NCI-H446 (cell line): ENCODE data around the gene AIG1.

ENCODE experiments used
- DNase-seq, 2 experiments: peaks; one replicate each; lab custom pipeline; 2025; lab: John Stamatoyannopoulos, UW

The AIG1 gene

DNA sequence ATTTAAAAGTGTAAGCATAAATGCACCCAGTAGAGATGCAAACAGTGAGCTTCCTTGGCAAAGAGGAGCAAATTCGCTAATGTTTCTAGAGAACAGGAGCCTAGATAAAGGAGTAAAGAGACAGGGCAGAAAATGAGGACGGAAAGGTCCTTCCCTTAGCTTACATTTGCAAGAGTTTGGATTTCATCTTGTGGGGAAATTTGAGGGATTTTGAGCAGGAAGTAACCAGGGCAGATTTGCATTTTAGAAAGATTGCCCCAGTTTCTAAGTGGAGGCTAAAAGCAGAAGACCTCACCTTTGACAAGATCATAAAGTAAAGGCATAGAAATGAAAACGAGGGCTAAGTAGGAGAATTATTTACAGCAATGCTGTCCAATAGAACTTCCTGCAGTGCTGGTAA is 309.3 kb downstream of the AIG1 start:
- DNase-seq: no peak

DNA sequence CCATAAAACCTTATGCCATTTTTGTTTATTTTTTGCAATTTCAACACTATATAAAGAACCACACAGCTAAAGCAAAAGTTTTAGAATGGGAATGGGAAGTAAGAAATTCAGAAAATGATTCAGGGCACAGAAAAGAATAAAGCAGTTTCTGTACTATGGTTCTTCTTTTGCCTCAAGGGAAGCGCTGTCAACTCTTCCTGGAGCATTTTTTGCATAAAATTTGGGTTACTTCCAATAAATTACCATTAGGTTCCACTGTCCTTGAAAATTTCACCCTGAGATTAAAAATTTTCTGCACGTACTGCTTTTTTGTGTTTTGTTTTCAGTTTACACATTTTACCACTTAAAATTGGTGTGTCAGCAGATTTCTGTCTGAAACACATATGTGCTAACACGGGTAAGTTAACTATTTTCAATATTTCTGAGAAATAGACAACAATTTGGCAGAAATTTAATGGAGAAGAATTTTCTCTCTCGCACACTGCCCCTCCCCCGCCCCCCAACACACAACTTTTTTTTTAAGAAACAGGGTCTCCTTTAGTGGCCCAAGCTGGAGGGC is 310.2 kb downstream of the AIG1 start:
- DNase-seq: no peak

DNA sequence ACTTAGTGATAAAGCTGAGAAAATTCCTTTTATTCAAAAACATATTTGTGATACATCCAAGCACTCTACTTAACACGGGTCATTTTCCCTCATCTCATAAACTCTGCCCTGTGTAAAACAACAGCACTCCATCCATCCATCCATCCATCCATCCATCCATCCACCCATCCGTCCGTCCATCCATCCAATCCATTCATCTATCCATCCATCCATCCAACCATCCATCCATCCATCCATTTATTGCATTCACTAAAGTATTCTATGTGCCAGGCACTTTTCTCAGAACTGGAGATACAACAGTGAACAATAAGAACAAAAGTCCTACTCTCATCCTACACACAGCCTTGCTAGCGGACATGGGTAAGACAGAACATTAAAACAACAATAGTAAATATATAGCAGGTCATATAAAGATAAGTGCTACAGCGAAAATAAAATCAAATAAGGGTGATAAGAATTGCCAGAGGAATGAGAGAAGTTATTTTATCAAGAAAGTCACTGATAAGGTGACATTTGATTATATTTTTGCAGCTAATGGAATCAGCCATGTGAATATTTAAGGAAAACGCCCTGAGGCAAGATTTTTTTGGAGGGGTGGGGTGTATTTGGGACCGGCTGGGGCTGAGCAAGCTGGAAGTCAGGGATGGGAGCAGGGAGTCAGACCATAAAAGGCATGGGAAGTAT is 311.7 kb downstream of the AIG1 start:
- DNase-seq: no peak

DNA sequence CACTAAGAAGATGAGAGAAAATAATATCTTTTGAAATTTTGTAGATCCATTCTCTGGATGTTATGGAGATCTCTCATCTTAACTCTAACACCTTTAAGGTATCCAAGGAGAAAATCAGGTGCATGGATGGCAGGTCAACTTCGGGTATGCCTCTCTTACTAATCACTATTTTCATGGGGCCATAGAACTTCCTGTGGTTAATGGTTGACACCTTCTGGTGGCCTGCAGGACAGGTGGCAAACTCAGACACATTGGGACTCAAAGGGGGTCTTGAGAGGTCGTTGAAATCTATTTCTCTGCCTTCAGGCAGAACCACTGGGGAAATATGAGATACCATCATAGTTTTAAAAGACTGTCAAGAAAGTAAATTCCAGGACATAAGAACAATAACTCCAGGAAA is 313.3 kb downstream of the AIG1 start:
- no peak for DNase-seq

DNA sequence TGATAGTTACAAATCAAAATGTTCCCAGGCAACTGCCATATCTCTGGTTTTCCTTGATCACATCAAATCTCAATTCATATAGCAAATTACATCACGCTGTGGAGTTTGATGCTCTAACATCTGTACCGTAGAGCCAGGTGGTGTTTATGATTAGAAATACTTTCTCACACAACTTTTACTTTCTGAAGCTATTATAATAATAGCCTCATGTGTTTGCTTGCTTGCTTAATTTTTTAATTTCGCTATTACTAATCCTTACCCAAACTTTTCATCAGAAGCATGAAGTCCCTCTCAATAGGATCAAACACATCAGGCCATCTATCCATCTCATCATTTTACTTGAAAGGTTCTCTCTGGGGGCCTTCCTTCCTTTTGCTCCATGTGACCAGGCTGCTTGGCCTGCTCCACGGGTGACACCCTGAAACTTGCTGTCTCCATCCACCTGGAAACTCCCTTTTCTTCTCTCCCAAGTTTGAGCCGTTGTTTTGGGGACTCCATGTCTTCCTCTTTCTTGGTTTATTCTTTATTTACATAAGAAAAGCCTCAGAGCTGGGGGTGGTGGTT is 314.4 kb downstream of the AIG1 start:
- no peak for DNase-seq

DNA sequence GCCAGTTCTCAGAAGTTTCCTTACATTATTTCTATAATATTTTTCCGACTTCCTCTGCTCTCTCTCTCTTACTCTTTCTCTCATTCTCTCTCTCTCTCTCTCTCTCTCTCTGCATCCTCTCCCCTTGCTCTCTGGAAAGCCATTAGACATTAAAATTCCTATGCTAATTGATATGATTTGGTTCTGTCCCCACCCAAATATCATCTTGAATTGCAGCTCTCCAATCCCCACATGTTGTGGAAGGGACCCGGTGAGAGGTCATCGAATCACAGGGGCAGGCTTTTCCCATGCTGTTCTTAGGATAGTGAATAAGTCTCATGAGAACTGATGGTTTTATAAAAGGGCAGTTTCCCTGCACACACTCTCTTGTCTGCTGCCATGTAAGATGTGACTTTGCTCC is 315.7 kb downstream of the AIG1 start:
- no peak for DNase-seq

DNA sequence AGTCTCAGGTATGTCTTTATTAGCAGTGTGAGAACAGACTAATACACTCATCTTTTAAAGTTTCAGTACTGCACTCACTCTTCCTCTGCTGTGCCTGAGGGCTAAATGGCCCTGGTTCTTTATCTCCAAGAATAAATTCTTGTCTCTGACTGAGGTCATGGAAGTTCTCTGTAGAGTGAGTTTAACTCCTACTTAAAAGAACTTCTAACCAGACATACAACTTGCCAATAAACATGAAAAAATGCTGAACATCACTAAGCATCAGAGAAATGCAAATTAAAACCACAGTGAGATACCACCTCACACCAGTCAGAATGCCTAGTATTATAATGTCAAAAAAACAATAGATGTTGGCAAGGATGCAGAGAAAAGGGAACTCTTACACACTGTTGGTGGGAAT is 316.2 kb downstream of the AIG1 start:
- no peak for DNase-seq

DNA sequence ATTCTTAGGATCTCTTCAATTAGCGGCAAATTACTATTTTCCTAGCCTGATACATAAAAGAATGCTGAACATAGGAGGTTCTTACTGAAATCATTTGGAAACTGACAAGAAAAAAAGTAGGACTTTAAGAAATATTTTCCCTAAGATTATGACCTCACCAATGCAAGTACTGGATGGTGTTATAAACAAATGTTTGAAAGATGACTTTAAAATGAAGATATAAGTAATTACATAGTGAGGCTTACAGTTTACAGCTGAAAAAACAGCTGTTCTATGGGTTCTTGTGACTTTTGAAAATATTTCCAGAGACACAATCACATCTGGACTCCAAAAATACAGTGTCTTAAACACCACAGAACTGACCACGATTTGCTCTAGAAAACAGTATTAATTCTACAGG is 324.9 kb downstream of the AIG1 start:
- DNase-seq: no peak

DNA sequence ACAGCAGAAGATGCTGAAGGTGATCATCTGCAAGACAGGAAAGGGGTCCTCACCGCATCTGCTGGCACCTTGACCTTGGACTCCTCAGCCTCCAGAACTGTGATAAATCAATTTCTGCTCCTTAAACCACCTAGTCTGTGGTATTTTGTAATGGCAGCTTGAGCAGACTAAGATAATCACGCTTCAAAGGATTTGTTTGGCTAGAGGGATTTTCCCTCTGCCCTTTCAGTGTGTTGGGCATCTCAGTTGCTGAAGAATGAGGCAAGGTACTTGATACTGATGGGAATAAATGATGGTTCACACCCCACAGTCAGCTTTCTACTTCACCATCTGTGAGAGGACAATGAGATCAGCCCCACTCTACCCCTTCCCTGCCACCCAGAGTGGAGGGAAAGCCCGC is 329.6 kb downstream of the AIG1 start:
- no peak for DNase-seq
